HepG2 (cell line): ENCODE data around the gene CTRB2. TPM values are rescaled to one million over a fixed set of nuclear protein-coding genes. Genes with fewer than 3 reads are reported as not detected.

Source experiments
- AGO2 ChIP-seq: fragments of 200-400 bp; formaldehyde crosslinking; optimal IDR thresholded peaks from 2 replicates; pipeline ENCODE3; 2017; ENCODE audit warnings: mild to moderate bottlenecking, low read depth, low read length, moderate library complexity
- ARNT2 ChIP-seq: sonication (generic); formaldehyde crosslinking; IDR thresholded peaks from 2 replicates; pipeline ENCODE4 v1.8.0; 2022; ENCODE audit warnings: mild to moderate bottlenecking, low read depth, missing genetic modification reagents, moderate library complexity
- BCL3 ChIP-seq: sonication (generic); formaldehyde crosslinking; IDR thresholded peaks from 2 replicates; pipeline ENCODE4 v1.5.1; 2020; ENCODE audit warnings: mild to moderate bottlenecking, missing genetic modification reagents, moderate library complexity
- PHF8 ChIP-seq: sonication (generic); formaldehyde crosslinking; IDR thresholded peaks from 2 replicates; pipeline ENCODE4 v1.5.0; 2020; ENCODE audit warnings: missing genetic modification reagents
- SIN3B ChIP-seq: fragments of 150-350 bp; IDR thresholded peaks from 2 replicates; pipeline ENCODE4 v1.6.1; 2014; ENCODE audit warnings: low read length
- TAF15 ChIP-seq: fragments of 200-400 bp; formaldehyde crosslinking; IDR thresholded peaks from one replicate; pipeline ENCODE4 v1.6.1; 2018; ENCODE audit warnings: mild to moderate bottlenecking, low read depth, low read length; ENCODE audit not compliant: poor library complexity, severe bottlenecking
- ZNF3 ChIP-seq: IDR thresholded peaks from 2 replicates; pipeline ENCODE4 v1.7.0; 2017; ENCODE audit warnings: inconsistent platforms
- ZNF30 ChIP-seq: sonication (generic); formaldehyde crosslinking; IDR thresholded peaks from 2 replicates; pipeline ENCODE4 v1.5.0; 2020; ENCODE audit warnings: mild to moderate bottlenecking, missing genetic modification reagents
- ZNF407 ChIP-seq: sonication (generic); formaldehyde crosslinking; IDR thresholded peaks from one replicate; pipeline ENCODE4 v1.5.1; 2020; ENCODE audit warnings: mild to moderate bottlenecking, missing genetic modification reagents; ENCODE audit errors: not compliant biosample characterization
- ZNF567 ChIP-seq: sonication (generic); formaldehyde crosslinking; IDR thresholded peaks from 2 replicates; pipeline ENCODE4 v1.8.1; 2023; ENCODE audit warnings: mild to moderate bottlenecking, missing genetic modification reagents, borderline replicate concordance
- polyA plus RNA-seq, 8 experiments: library from polyadenylated mRNA; depleted of rRNA in 3 of 8; stranded (reverse) in 7 of 8; unstranded in 1 of 8; fragments of >200 nt; fragmentation: Illumina TruSeq in 4 of 8; extraction: Trizol in 4 of 8; gene quantifications; 2 replicates each; pipeline versions ENCODE4 v1.2.1 to v1.2.3, GENCODE V29; 2011 to 2016; ENCODE audit warnings: low read depth in 4 of 8, missing spikeins in 1 of 8, mixed read lengths in 1 of 8; ENCODE audit not compliant: insufficient read depth in 1 of 8
- total RNA-seq, 5 experiments: library from RNA; depleted of rRNA; stranded (reverse); fragments of >200 nt; fragmentation: Illumina TruSeq; extraction: Trizol; gene quantifications; 2 replicates each; pipeline ENCODE4 v1.2.3, GENCODE V29; 2016; ENCODE audit warnings: low read depth in 1 of 5
- TF ChIP-seq, protein P1 (sequence below): sonication (generic); formaldehyde crosslinking; IDR thresholded peaks from 2 replicates; pipeline ENCODE4 v1.9.0; 2022; ENCODE audit warnings: low read depth, missing genetic modification reagents
- TF ChIP-seq, protein P2 (sequence below): sonication (generic); formaldehyde crosslinking; IDR thresholded peaks from 2 replicates; pipeline ENCODE4 v1.5.0; 2020; ENCODE audit warnings: missing genetic modification reagents
- TF ChIP-seq, protein P3 (sequence below): sonication (generic); formaldehyde crosslinking; IDR thresholded peaks from 2 replicates; pipeline ENCODE4 v1.5.0; 2020; ENCODE audit warnings: missing genetic modification reagents, mild to moderate bottlenecking, borderline replicate concordance

The CTRB2 gene
- total and polyA plus RNA-seq, 2 of the 13 experiments (the other 11 are each of a cell fraction or from before 2014, with no cell fraction given): 0.13 TPM; not detected in 1

- TF ChIP-seq ZNF407 (CRISPR knock-in tag) (no peak), ZNF30 (CRISPR knock-in tag) (no peak), AGO2 (peak; percentile 99), ZNF3 (no peak), ARNT2 (CRISPR knock-in tag) (peak; percentile 95), ZNF567 (CRISPR knock-in tag) (peak; percentile 58; the same call in 1 of the 2 replicates), PHF8 (CRISPR knock-in tag) (peak; percentile 74), SIN3B (no peak), BCL3 (CRISPR knock-in tag) (peak; percentile 91), TAF15 (peak; percentile 87)
- TF ChIP-seq, protein P1, sequence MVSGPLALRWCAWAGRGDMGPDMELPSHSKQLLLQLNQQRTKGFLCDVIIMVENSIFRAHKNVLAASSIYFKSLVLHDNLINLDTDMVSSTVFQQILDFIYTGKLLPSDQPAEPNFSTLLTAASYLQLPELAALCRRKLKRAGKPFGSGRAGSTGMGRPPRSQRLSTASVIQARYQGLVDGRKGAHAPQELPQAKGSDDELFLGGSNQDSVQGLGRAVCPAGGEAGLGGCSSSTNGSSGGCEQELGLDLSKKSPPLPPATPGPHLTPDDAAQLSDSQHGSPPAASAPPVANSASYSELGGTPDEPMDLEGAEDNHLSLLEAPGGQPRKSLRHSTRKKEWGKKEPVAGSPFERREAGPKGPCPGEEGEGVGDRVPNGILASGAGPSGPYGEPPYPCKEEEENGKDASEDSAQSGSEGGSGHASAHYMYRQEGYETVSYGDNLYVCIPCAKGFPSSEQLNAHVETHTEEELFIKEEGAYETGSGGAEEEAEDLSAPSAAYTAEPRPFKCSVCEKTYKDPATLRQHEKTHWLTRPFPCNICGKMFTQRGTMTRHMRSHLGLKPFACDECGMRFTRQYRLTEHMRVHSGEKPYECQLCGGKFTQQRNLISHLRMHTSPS: peak; percentile 100
- TF ChIP-seq, protein P2, sequence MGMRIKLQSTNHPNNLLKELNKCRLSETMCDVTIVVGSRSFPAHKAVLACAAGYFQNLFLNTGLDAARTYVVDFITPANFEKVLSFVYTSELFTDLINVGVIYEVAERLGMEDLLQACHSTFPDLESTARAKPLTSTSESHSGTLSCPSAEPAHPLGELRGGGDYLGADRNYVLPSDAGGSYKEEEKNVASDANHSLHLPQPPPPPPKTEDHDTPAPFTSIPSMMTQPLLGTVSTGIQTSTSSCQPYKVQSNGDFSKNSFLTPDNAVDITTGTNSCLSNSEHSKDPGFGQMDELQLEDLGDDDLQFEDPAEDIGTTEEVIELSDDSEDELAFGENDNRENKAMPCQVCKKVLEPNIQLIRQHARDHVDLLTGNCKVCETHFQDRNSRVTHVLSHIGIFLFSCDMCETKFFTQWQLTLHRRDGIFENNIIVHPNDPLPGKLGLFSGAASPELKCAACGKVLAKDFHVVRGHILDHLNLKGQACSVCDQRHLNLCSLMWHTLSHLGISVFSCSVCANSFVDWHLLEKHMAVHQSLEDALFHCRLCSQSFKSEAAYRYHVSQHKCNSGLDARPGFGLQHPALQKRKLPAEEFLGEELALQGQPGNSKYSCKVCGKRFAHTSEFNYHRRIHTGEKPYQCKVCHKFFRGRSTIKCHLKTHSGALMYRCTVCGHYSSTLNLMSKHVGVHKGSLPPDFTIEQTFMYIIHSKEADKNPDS: peak; percentile 94
- TF ChIP-seq, protein P3, sequence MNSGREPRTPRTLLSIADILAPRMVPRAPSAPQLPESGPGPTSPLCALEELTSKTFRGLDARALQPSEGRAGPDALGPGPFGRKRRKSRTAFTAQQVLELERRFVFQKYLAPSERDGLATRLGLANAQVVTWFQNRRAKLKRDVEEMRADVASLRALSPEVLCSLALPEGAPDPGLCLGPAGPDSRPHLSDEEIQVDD: peak; percentile 91; the same call in 1 of the 2 replicates
Observed at GRCh38 chr16:75244844-75245758, 38.1 kb upstream of the CTRB2 start (continued).
